OCI-LY1 (cell line): ENCODE data around the gene UBE2Z.

Experiments used
- H2AFZ ChIP-seq: fragments of 200-600 bp; sonication (generic), shearing (Covaris generic); 2 replicates; pipeline ENCODE4 v1.6.0; 2014; ENCODE audit warnings: antibody characterized with exemption, mild to moderate bottlenecking, low read length
- H3F3A ChIP-seq: fragments of 200-600 bp; sonication (generic), shearing (Covaris generic); 2 replicates; pipeline ENCODE4 v1.6.0; 2014; ENCODE audit warnings: mild to moderate bottlenecking, antibody characterized with exemption, low read length, moderate library complexity; ENCODE audit not compliant: insufficient read depth
- H3K27ac ChIP-seq: fragments of 200-600 bp; sonication (generic); 2 replicates; pipeline ENCODE4 v1.5.1; 2014; ENCODE audit warnings: low read length, mixed run types, mild to moderate bottlenecking, low read depth; ENCODE audit not compliant: poor library complexity, severe bottlenecking
- H3K27me3 ChIP-seq: fragments of 200-600 bp; sonication (generic); 2 replicates; pipeline ENCODE4 v1.6.0; 2014; ENCODE audit warnings: antibody characterized with exemption, mild to moderate bottlenecking, low read length, moderate library complexity; ENCODE audit not compliant: insufficient read depth
- H3K36me3 ChIP-seq: fragments of 200-600 bp; sonication (generic); 2 replicates; pipeline ENCODE4 v1.6.1; 2014; ENCODE audit warnings: mild to moderate bottlenecking, antibody characterized with exemption, low read length, moderate library complexity, mixed read lengths; ENCODE audit not compliant: insufficient read depth
- H3K4me1 ChIP-seq: fragments of 200-600 bp; sonication (generic); 2 replicates; pipeline ENCODE4 v1.5.1; 2014; ENCODE audit warnings: mild to moderate bottlenecking, low read length, moderate library complexity; ENCODE audit not compliant: insufficient read depth, severe bottlenecking
- H3K4me2 ChIP-seq: fragments of 200-600 bp; sonication (generic), shearing (Covaris generic); 2 replicates; pipeline ENCODE4 v1.6.1; 2014; ENCODE audit warnings: low read length
- H3K4me3 ChIP-seq: fragments of 200-600 bp; sonication (generic); 2 replicates; pipeline ENCODE4 v1.5.1; 2014; ENCODE audit warnings: low read length, low read depth, mild to moderate bottlenecking, mixed read lengths; ENCODE audit not compliant: poor library complexity, severe bottlenecking
- H3K79me2 ChIP-seq: fragments of 200-600 bp; shearing (Covaris generic); 2 replicates; pipeline ENCODE4 v1.6.1; 2016; ENCODE audit warnings: mixed run types, low read length, mixed read lengths; ENCODE audit not compliant: insufficient read depth
- H3K9ac ChIP-seq: fragments of 200-600 bp; sonication (generic), shearing (Covaris generic); 2 replicates; pipeline ENCODE4 v1.6.1; 2014; ENCODE audit warnings: mild to moderate bottlenecking, low read length, mixed read lengths
- H3K9me2 ChIP-seq: fragments of 200-600 bp; sonication (generic), shearing (Covaris generic); 2 replicates; pipeline ENCODE4 v1.6.1; 2014; ENCODE audit warnings: low read depth, mild to moderate bottlenecking, low read length, mixed read lengths
- H3K9me3 ChIP-seq: fragments of 200-600 bp; shearing (Covaris generic); 2 replicates; pipeline ENCODE4 v1.6.1; 2014; ENCODE audit warnings: low read length, mixed read lengths
- H4K20me1 ChIP-seq: fragments of 200-600 bp; sonication (generic), shearing (Covaris generic); 2 replicates; pipeline ENCODE4 v1.6.0; 2016; ENCODE audit warnings: mild to moderate bottlenecking, low read length; ENCODE audit not compliant: insufficient read depth
- EZH2 ChIP-seq: fragments of 200-600 bp; sonication (generic), shearing (Covaris generic); IDR thresholded peaks from 2 replicates; pipeline ENCODE4 v1.8.0; 2017; ENCODE audit warnings: borderline replicate concordance, mixed run types, mild to moderate bottlenecking, antibody characterized with exemption, low read length, moderate library complexity, mixed read lengths
- TF ChIP-seq, protein P1 (sequence below): fragments of 200-600 bp; sonication (generic), shearing (Covaris generic); IDR thresholded peaks from 2 replicates; pipeline ENCODE4 v1.5.1; 2017; ENCODE audit warnings: mild to moderate bottlenecking, antibody characterized with exemption, low read length, moderate library complexity, mixed read lengths

Gene UBE2Z

DNA sequence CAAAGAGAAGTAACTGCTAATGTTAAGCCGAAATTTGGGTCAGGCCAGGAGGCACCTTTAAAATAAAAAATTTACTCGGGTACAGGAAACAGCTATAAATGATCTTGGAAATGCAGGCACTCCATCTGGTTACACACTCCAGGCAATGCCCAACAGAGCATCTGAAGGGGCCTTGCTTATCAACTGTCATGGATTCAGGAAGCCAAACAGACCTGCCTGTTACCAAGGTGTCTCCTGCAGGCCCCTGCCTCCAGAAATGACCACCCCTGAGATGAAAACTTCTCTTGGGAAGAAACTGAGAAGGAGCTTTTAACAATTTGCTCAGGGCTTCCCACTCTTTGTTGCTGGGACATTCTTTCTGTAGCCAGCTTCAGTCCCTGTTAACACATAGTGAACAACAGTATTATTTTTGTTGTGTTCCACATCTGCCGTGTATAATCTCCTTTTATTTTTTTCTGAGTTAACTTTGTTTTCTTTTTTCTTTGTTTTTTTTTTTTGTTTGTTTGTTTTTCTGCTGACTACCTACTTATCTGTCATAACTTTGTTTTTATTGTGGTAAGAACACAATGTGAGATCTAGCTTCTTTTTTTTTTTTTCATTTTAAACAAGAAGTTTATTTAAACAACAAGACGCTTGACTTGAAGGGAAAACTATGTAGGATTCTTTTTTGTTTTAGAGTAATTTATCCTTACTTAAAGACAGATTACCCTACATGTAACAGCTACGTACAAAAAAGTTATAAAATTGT lies 34.3 kb upstream of the UBE2Z start:
- no peak overlapping the region for H2AFZ ChIP-seq
- no peaks in the 10 kb centered on the region for H3K9me3 ChIP-seq
- H3K79me2 ChIP-seq: no peaks in the 10 kb centered on the region
- peaks cover 4% of the 10 kb centered on the region; the same call in 1 of the 2 replicates for H3K27me3 ChIP-seq
- no peaks in the 10 kb centered on the region for H4K20me1 ChIP-seq
- H3K9ac ChIP-seq: no peak overlapping the region
- H3K4me1 ChIP-seq: no peaks in the 10 kb centered on the region
- no peak overlapping the region for H3K4me2 ChIP-seq
- H3K9me2 ChIP-seq: no peaks in the 10 kb centered on the region
- H3F3A ChIP-seq: no peaks in the 10 kb centered on the region
- H3K27ac ChIP-seq: no peak overlapping the region
- no peak for TF ChIP-seq EZH2
- TF ChIP-seq, protein P1, sequence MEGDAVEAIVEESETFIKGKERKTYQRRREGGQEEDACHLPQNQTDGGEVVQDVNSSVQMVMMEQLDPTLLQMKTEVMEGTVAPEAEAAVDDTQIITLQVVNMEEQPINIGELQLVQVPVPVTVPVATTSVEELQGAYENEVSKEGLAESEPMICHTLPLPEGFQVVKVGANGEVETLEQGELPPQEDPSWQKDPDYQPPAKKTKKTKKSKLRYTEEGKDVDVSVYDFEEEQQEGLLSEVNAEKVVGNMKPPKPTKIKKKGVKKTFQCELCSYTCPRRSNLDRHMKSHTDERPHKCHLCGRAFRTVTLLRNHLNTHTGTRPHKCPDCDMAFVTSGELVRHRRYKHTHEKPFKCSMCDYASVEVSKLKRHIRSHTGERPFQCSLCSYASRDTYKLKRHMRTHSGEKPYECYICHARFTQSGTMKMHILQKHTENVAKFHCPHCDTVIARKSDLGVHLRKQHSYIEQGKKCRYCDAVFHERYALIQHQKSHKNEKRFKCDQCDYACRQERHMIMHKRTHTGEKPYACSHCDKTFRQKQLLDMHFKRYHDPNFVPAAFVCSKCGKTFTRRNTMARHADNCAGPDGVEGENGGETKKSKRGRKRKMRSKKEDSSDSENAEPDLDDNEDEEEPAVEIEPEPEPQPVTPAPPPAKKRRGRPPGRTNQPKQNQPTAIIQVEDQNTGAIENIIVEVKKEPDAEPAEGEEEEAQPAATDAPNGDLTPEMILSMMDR: no peak
- H3K36me3 ChIP-seq: no peaks in the 10 kb centered on the region
- no peak overlapping the region for H3K4me3 ChIP-seq

DNA sequence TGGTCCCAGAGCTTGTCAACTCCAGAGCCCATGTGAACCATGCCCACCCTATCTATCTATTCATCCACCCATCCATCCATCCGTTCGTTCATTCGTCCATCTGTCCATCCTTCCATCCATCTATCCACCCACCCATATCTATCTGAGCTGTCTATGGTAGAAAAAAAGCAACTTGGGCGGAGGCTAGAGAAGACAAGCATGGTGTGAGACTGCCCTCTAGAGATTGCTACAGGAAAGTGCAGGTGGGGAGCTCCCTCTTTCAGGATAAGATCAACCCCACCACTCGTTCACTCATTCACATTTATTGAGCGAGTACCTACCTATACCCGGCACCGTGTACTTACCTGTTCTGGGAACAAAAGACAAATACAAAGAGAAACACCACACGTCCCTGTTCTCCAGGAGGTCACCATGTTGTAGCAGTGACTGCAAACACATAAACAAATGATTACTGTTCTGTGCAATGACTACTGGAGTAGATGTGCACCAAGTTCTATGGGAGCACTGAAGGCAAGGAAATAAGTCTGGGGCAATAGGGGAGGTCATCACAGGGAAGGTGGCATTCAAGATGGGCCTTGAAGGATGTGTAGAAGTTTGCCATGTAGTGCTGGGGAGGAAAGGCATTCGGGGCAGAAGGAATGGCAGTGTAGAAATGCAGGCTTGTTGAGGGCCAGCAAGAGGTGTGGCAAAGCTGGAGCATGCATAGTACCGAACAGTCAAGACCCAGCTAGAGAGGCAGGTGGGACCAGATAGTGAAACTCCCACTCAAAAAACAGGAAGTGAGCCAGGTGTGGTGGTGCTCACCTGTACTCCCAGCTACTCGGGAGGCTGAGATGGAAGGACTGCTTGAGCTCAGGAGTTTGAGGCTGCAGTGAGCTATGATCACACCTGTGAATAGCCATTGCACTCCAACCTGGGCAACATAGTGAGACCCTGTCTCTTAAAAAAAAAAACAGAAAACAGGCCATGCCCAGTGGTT lies 29.0 kb upstream of the UBE2Z start:
- Histone ChIP-seq H3K4me3 (no peak overlapping the region), H3K9me2 (no peaks in the 10 kb centered on the region), H3K4me2 (no peak overlapping the region), H3K27me3 (peaks cover 4% of the 10 kb centered on the region; the same call in 1 of the 2 replicates), H3K9ac (no peak overlapping the region), H2AFZ (no peak overlapping the region), H3F3A (no peaks in the 10 kb centered on the region), H3K9me3 (no peaks in the 10 kb centered on the region), H3K27ac (no peak overlapping the region), H4K20me1 (no peaks in the 10 kb centered on the region), H3K4me1 (no peaks in the 10 kb centered on the region), H3K36me3 (no peaks in the 10 kb centered on the region), H3K79me2 (no peaks in the 10 kb centered on the region)
- TF ChIP-seq, protein P1: peak; percentile 94
- no peak for TF ChIP-seq EZH2

DNA sequence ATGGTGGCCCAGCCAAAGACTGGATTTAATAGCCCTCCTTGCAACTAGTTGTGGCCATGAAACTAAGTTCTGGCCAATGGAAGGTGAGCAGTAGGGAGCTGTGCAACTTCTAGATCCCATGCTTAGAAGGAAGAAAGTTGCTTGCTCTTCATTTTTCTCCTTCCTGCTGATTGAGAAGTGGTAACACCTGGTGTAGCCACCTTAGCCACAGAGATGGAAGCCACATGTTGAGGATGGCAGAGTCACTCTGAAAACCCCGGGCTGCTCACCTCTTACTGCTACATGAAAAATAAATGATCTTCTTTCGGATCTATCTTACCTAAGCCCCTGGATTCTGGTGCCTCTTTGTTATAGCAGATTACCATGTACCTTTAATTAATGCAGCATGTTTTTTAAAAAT lies 25.9 kb upstream of the UBE2Z start:
- H3K79me2 ChIP-seq: no peaks in the 10 kb centered on the region
- no peaks in the 10 kb centered on the region for H3F3A ChIP-seq
- no peaks in the 10 kb centered on the region for H3K27me3 ChIP-seq
- H3K9me3 ChIP-seq: no peaks in the 10 kb centered on the region
- no peak overlapping the region for H3K9ac ChIP-seq
- no peak overlapping the region for H3K4me2 ChIP-seq
- H4K20me1 ChIP-seq: no peaks in the 10 kb centered on the region
- H3K27ac ChIP-seq: no peak overlapping the region
- H3K36me3 ChIP-seq: no peaks in the 10 kb centered on the region
- TF ChIP-seq EZH2: no peak
- TF ChIP-seq, protein P1: no peak
- H2AFZ ChIP-seq: no peak overlapping the region
- peaks cover 3% of the 10 kb centered on the region for H3K4me1 ChIP-seq
- no peak overlapping the region for H3K4me3 ChIP-seq
- no peaks in the 10 kb centered on the region for H3K9me2 ChIP-seq
